Spleen (tissue), 7 donors: ENCODE results near the gene NFYC.

Experiments used
- CTCF ChIP-seq, 11 experiments: fragments of 200-600 bp in 7 of 11; fragments of 450-650 bp in 4 of 11; sonication (generic) in 4 of 11; IDR thresholded peaks in 8 of 11; conservative IDR thresholded peaks in 3 of 11; 1 replicate in 7 of 11; 2 replicates in 4 of 11; pipeline versions ENCODE4 v1.4.0 to v1.8.0; 2016 to 2021; ENCODE audit warnings: antibody characterized with exemption in 11 of 11, inconsistent platforms in 4 of 11, mild to moderate bottlenecking in 1 of 11
- POLR2A ChIP-seq, 3 donors: fragments of 450-650 bp; IDR thresholded peaks; one replicate each; pipeline ENCODE4 v1.5.1; 2017; ENCODE audit warnings: antibody characterized with exemption in 3 of 3, mild to moderate bottlenecking in 1 of 3
- donor health status: DM: no; HTN: no; CAD: no; lungs with moderate emphysema.
- donor health status: DM: no; HTN: no; CAD: no.
- donor health status: DM: no; HTN: no; CAD: no.

- no peak for TF ChIP-seq POLR2A (IDR thresholded peaks at IDR 0.05)
- TF ChIP-seq CTCF (IDR thresholded peaks at IDR 0.05 in 8 of 11, conservative IDR thresholded peaks at IDR 0.05 in 3 of 11): no peak
Observed at GRCh38 chr1:40703316-40703715, 11.8 kb downstream of the NFYC start.
